Neutrophil (primary cell): ENCODE measurements around the gene MYOF.

ENCODE experiments used
- H3K27ac ChIP-seq: fragments of 200-600 bp; sonication (generic); 2 replicates; pipeline ENCODE4 v1.5.1; 2016; ENCODE audit warnings: mild to moderate bottlenecking, moderate library complexity
- H3K27me3 ChIP-seq: fragments of 200-600 bp; sonication (generic); 2 replicates; pipeline ENCODE4 v1.6.0; 2016; ENCODE audit warnings: mild to moderate bottlenecking
- H3K36me3 ChIP-seq: fragments of 200-600 bp; sonication (generic); 2 replicates; pipeline ENCODE4 v1.5.1; 2017
- H3K4me1 ChIP-seq, 2 experiments: fragments of 200-600 bp in 1 of 2; sonication (generic) in 1 of 2; 1 replicate in 1 of 2; 2 replicates in 1 of 2; pipeline versions ENCODE4 v1.5.1 to v1.6.1; 2013 to 2016; ENCODE audit warnings: low read depth in 1 of 2, low read length in 1 of 2, mild to moderate bottlenecking in 1 of 2, moderate library complexity in 1 of 2; ENCODE audit not compliant: control insufficient read depth in 1 of 2, insufficient read depth in 1 of 2
- H3K4me3 ChIP-seq, 2 experiments: fragments of 200-600 bp in 1 of 2; sonication (generic) in 1 of 2; 1 replicate in 1 of 2; 2 replicates in 1 of 2; pipeline ENCODE4 v1.5.1; 2013 to 2016; ENCODE audit warnings: low read depth in 1 of 2, low read length in 1 of 2, mild to moderate bottlenecking in 1 of 2, moderate library complexity in 1 of 2
- H3K9me3 ChIP-seq: fragments of 200-600 bp; sonication (generic); 2 replicates; pipeline ENCODE4 v1.5.1; 2016
- CTCF ChIP-seq: fragments of 200-600 bp; sonication (generic); IDR thresholded peaks from 2 replicates; pipeline ENCODE4 v1.5.1; 2016; ENCODE audit warnings: antibody characterized with exemption

The MYOF gene

GRCh38 chr10:93413252-93413689 lies 68.9 kb downstream of the MYOF start:
- Histone ChIP-seq H3K4me3 (no peak overlapping the region), H3K36me3 (no peaks in the 10 kb centered on the region), H3K9me3 (no peaks in the 10 kb centered on the region), H3K27ac (no peak overlapping the region), H3K27me3 (no peaks in the 10 kb centered on the region), H3K4me1 (peaks cover 0 to 4% of the 10 kb centered on the region in 2 experiments)
- TF ChIP-seq CTCF = no peak

GRCh38 chr10:93412801-93413200 lies 69.3 kb downstream of the MYOF start:
- Histone ChIP-seq H3K4me1 (peaks cover 0 to 4% of the 10 kb centered on the region in 2 experiments), H3K4me3 (no peak overlapping the region), H3K27me3 (no peaks in the 10 kb centered on the region), H3K9me3 (no peaks in the 10 kb centered on the region), H3K36me3 (no peaks in the 10 kb centered on the region), H3K27ac (no peak overlapping the region)
- no peak for TF ChIP-seq CTCF

- H3K27ac ChIP-seq = no peak overlapping the region
- H3K4me1 ChIP-seq = peaks cover 0 to 4% of the 10 kb centered on the region in 2 experiments
- no peak for TF ChIP-seq CTCF
- no peak overlapping the region for H3K4me3 ChIP-seq
- no peaks in the 10 kb centered on the region for H3K36me3 ChIP-seq
- no peaks in the 10 kb centered on the region for H3K27me3 ChIP-seq
- no peaks in the 10 kb centered on the region for H3K9me3 ChIP-seq
Observed at GRCh38 chr10:93410697-93411348, 71.3 kb downstream of the MYOF start.

GRCh38 chr10:93408783-93409182 lies 73.4 kb downstream of the MYOF start:
- TF ChIP-seq CTCF = no peak
- no peak overlapping the region for H3K4me3 ChIP-seq
- H3K4me1 ChIP-seq = peaks cover 0 to 4% of the 10 kb centered on the region in 2 experiments
- no peaks in the 10 kb centered on the region for H3K27me3 ChIP-seq
- H3K36me3 ChIP-seq = no peaks in the 10 kb centered on the region
- no peak overlapping the region for H3K27ac ChIP-seq
- H3K9me3 ChIP-seq = no peaks in the 10 kb centered on the region

- no peak overlapping the region for H3K4me3 ChIP-seq
- no peaks in the 10 kb centered on the region for H3K36me3 ChIP-seq
- no peak overlapping the region for H3K27ac ChIP-seq
Observed at GRCh38 chr10:93406364-93407145, 75.6 kb downstream of the MYOF start.

More at GRCh38 chr10:93406364-93407145, 75.6 kb downstream of the MYOF start:
- Histone ChIP-seq H3K27me3 (no peaks in the 10 kb centered on the region), H3K4me1 (no peaks in the 10 kb centered on the region), H3K9me3 (no peaks in the 10 kb centered on the region)
- TF ChIP-seq CTCF = no peak
